GM19023 (cell line): ENCODE results near the gene FASTK.

ENCODE experiments used
- ATAC-seq: cut with Tn5 transposase; IDR thresholded peaks from one replicate; pipeline ENCODE4 v1.9.1; 2021; ENCODE audit warnings: mild to moderate bottlenecking, moderate library complexity; ENCODE audit not compliant: unreplicated experiment

Gene FASTK

DNA sequence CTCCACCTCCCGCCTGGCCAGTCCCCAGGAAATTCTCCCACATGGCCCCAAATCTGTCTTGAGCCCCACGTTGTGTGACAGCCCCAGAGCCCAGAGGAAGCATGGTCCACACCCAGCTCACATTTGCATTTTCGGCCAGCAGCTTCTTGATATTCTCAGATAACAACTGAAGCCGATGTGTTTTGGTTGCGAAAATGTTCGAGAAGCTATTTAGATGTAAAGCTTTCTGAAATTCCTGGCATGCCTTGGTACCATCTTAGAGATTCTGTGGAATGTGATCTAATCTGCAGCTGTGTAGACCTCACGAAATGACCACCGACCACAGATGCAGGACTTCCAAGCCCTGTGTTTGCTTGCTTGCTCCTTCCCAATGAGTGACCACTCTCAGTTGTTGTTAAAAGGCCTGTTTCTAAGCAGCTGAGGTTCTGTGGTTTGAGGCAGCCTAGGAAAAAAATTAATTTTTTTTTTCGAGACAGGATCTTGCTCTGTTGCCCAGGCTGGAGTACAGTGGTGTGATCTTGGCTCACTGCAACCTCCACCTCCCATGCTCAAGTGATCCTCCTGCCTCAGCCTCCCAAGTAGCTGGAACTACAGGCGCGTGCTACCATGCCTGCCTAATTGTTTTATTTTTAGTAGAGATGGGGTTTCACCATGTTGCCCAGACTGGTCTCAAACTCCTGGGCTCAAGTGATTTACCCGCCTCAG, 12.4 kb downstream of the FASTK start:
- no peak for ATAC-seq

DNA sequence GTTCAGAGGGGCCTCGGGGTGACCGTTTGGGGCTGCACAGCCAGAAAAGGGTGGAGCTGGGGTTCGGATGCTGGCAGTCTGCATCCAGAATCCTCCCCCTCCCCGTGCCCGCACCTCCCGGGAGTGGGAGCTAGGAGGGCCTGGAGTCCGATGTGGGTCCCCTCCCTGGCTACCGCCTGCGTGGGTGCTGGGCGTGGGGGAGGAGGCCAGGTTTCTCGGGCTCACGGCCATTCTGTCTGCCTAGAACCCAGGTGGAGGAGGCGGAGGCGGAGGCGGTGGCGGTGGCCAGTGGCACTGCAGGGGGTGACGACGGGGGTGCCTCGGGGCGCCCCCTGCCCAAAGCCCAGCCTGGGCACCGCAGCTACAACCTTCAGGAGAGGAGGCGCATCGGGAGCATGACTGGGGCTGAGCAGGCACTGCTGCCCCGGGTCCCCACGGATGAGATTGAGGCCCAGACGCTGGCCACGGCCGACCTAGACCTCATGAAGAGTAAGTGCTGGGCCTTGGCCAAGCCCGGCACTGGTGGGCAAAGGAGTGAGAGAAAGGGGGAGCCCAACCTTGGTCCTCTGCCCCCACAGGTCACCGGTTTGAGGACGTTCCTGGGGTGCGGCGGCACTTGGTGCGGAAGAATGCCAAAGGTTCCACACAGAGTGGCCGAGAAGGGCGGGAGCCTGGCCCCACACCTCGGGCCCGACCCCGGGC, 14.2 kb downstream of the FASTK start:
- no peak for ATAC-seq

DNA sequence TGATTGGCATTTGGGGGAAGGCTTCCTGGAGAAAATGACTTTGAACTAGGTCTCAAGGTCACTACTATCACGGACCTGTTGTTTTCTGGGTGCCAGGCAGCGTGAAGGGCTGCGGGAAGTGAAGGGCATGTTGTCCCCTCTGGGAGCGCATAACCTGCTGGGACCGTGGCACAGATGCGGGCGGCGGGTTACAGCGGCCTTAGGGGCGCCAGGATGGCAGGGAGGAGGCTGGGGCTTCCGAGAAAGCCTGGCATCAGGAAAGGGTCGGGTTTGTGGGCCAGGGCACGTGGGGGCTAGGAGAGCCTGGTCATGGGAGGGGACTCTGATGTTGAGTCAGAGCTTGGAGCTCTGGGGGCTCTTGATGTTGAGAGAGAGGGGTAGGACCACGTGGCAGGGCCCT, 15.1 kb downstream of the FASTK start:
- ATAC-seq, result no peak

DNA sequence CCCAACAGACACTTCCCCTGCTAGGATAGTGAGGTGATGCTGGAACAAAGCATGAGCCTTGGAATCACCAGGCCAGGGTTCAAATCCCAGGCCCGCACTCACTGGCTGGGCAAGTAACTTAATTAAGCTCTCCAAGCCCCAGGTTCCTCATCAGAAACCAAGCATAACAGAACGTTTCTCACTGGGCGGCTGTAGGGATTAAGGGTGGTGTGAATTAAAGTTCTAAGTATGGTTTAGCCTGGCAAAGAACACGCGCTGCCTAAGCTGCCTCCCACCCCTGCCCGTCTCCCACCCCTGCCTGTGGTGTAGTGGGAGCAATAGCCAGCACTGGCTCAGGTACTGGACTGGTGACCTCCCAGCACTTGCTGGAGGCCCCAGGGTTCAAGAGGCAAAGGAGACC, 15.6 kb downstream of the FASTK start:
- no peak for ATAC-seq

DNA sequence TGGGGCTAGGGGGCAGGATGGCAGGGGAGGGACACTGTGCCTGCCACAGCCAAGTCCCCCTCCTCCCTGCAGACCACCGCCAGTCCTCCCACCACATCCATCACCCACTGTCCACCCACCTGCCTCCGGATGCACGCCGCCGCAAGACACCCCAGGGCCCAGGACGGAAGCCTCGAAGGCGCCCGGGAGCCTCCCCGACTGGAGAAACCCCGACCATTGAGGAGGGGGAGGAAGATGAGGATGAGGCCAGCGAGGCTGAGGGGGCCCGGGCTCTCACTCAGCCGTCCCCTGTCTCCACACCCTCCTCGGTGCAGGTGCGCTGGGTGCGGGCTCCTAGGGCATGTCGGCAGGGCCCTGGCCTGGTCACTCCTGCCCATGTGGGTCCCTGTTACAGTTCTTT, 16.2 kb downstream of the FASTK start:
- no peak for ATAC-seq

DNA sequence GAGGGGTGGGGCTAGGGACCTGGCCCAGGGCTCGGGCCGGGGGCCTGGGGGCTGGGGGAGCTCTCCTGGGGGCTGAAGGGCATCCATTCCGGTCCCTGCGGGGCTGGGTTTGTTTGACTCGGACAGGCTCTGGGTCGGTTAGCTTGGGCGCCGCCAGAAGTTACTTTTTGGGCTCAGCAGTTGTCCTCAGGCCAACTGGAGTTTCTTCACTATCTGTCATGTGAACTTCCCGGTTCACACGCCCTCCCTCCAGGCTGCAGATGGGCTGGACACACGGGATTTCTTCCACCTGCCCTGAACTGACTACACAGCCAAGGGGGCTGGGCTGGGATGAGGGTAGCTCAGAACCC, 17.4 kb downstream of the FASTK start:
- no peak for ATAC-seq

DNA sequence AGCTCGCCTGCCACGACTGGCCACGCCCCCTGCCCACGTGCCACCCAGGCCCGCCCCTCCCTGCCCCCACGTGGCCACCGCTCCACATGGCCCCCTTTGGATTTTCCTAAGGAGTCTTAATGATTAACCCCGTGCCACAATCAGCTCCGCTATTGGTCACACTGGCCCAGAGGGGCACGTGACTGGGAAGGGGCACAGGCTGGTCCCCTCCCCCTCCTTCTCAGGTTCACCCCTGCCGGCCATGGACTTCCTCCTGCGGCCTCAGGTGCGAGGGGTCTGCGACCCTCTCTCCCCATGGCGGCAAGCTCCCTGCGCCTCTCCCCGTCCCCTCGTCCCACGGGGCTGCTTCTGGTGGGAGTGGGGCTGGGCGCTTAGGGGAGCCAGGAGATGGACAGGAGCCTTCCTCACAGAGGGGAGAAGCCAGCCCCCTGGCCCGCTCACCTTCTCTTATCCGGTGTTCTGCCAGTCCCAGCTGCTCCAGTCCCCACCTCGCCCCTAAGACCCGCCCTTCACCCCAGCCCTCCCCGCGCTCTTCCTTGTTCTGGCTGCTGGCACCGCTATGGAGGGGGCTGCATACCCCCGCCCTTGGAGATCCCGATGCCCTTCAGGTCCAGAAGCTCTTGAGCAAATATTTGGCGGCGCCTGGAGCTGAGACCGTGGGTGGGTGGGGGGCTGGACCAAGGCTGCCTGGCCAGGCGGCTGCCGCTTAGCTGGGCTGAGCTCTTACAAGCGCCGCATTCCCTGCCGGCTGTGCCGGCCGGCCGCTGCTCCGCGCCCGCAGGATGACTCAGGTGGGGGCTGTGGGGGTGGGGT, 18.0 kb downstream of the FASTK start:
- ATAC-seq, result no peak

DNA sequence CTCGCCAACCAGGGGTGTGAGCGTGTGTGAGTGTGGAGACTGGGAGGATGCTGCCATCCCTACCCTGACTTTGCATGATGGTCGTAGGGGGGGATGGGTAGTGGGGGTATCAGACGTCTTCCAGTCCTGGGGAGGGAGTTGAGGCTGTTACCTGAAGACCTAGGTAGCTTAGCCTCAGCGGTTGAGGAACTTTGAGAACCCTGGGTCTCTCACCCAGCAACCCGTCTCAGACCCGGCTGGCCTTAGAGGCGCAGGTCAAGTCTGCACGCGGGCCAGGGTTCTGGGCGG, 18.6 kb downstream of the FASTK start:
- ATAC-seq, result no peak

DNA sequence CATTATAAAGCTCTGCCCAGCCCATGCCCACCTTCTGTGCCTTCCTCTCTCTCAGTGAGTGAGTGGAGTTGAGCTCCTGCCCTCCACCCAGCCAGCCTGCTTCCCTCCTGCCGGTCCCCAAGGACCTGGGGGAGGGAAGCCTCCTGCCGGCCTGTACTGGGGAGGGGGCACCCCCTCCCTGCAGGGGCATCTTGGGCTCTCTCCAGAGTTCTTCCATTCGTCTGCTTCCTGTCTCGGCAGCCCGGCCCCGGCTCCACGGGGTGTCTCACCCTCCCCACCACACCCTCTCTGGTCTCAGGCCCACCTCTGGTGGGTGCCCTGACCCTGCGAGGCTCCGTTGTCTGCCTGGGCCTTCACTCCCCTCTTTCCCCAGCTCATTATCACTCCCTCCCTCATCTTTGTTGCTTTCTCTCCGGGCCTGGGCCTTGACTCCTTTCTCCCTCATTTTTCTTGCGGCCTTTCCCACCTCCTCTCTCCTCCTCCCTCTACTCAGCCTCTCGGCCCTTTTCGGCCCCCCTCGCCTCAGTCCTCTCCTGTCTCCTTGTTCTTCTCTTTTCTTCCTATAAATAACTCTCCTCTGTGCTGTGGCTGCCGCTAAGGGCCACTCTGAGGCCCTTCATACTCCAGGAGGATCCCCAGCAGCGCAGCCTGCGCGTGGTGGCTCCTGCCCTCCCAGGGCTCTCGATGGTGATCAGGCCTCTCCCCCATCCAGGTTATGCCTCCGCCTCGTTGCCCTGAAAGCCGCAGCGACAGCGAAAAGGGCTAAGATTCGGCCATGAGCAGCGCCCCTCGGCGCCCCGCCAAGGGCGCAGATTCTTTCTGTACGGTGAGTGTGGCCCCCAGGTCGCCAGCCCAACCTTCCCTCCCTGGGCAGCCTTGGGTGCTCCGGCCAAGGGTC, 19.1 kb downstream of the FASTK start:
- ATAC-seq, result no peak

DNA sequence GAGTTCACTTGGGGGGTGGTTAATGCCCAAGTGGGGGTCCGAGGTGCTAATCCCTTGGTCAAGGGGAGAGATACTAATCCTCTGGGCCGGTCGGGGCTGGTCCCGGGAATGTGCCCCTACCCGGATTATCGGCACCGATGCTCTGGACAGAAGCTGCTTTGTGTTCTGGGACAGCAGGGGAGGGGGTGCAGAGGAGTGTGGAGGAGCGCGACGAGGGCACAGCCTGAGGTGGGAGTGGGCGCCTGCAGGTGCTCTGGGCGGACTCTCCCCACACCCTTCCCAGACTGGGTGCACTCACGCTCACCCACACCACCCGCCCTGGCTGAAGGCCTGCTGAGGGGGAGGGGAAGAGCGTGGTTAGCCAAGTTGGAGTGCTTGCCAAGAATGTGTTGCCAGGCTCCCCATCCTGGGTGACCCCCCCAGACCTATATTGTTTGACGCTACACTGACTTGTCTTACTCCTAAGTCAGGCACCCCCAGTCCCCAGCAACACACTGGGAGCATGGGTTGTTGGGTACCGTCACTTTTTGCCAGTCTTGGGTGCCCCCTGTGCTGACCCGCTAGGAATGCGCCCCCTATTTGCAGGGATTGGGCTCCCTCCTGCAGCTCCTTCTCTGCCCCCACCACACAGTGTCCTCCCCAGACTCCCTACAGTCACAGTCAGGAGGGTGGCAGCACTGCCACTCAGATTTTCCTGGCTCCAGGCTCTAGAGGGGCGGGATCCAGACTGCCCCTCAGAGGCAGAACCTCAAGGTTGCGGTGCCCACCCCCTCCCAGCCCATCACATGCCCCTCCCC, 20.0 kb downstream of the FASTK start:
- no peak for ATAC-seq

DNA sequence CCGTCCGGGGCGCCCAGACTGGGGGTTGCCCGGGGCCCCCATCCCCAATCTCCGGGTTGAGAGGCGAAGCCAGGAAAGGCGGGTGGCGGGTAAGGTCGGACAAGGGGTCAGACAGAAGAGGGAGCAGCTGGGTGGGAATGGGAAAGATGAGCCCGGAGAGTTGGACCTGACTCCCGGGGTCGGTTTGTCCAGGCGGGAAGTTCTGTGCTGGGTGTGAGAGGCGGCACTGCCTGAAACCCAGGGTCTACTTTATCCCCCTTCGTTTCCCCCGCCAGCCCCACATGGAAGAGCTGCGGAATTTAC, 20.5 kb downstream of the FASTK start:
- ATAC-seq, result no peak

DNA sequence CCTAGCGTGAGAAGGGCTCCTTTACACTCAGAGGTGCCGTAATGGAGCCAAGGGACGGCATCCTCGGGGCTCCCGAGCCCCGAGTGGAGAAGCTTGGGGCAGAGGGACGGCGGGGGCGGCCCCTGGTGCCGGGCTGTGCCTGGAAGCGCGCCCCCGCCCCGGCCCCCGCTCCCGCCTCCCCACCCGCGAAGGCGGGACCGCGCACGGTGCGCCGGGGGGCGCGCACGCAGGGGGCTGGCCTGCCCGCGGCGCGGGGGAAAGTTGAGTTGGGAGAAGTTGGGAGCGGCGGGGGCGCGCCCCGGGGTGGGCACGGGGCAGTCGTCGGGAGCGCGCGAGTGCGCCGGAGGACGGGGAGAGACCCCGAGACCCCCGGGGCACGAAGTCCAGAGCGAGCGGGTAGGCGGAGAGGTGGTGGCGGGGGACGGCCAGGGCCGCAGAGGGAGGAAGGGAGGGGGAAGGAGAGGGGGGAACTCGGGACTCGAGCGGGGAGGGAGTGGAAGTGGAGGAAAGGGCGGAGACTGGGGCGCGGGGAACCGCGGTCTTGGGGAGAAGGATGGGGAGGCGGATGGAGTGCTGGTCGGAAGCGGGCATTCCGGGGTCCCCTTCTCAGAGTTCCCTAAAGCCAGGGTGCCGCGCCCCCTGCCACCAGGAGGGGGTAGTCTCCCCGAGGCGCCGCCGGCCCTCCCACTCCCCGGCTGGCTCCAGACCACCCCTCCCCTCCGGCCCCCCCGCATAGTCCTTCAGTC, 21.1 kb downstream of the FASTK start, which contains the start of gene SLC4A2:
Gene SLC4A2 (plus strand): TSS at position 223 of the 746 bp plus-strand sequence. CDS start 2,399 bp downstream, outside the sequence.
- ATAC-seq, result peak; percentile 36

DNA sequence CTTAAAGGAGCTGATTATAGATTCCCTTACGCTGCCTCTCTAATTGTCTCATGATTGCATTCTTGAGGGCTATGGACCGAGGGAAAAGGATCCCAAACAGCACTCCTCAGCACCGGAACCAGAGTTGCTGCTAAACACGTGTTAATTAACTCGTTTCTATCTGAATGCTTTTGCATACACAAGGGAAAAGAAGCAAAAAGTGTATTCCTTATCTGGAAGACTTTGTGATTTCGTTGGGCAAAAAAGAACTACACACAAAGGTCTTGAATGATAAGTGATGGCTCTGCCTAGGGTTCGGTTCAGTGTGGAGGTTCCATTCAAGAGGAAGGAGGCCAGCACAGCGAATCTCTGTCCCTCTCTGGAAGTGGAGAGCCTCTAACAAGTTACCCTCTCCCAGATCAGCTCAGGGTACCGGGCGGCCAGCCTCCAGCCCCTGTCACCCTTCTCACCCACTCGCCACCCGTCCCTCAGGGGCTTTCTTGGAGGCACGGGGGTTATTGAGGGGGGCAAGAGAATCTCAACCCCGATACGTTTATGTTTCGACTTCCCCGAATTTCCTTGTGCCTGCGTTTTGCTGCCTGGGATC, 21.7 kb downstream of the FASTK start:
- ATAC-seq, result no peak

DNA sequence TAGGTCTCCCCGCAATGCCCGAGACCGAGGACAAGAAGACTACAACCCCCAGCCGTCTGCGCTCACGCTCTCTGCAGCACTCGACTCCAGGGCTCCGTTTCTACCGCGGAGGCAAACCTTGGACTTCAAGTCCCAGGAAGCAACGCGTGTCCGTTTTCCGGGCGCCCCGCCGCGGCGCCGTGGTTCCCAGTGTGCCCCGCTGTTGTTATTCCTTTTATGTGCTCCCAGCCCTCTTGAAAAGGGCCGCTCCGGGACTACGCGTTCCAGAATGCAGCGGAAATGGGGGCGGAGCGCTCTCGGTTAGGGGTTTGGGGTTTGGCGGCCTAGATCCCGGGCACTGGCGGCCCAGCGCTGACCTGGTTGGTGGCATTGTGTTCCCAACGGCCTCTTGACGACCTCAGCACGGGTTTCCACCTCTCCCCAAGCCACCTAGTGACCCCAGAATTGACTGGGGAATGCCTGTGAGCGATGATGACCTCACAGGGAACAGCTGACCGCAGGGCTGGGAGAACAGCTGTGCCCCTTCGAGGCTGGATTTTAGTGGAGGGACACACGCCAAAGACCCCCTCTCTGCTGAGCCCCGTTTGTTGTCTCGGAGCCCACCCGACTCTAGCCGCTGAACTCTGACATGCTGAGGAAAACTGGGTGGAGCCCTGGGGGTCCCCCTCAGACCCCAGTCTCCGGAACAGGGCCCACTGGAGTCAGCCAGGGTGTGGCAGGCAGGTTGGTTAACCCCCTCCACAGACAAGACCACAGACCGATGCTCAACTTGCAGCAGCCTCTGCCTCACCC, 22.4 kb downstream of the FASTK start:
- ATAC-seq, result peak; percentile 87

DNA sequence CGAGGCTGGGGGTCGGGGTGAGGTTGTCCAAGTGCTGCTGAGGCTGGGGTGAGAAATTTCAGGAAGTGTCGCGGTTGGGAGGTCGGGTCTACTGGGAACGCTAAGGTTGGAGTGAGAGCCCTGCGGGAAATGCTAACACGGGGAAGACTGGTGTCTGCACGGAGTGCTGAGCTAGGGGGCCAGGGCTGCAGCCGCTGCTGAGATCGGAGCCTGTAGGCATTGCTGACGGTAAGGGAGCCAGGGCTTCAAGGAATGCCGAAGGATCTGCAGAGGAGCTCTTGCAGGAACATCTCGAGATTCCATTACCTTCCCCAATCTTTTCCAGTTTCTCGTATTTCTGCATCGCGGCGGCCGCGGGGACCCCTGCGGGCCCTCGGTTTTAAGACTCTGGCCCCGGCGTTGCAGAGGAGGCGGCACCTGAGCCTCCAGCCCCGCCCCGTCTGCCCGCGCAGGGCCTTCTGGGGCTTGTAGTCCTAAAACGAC, 23.1 kb downstream of the FASTK start, which contains the start of gene CDK5:
Gene CDK5 (minus strand): TSS at position 392 of the 483 bp plus-strand sequence. CDS start 49 bp downstream, at position 343.
- peak; percentile 16 for ATAC-seq

DNA sequence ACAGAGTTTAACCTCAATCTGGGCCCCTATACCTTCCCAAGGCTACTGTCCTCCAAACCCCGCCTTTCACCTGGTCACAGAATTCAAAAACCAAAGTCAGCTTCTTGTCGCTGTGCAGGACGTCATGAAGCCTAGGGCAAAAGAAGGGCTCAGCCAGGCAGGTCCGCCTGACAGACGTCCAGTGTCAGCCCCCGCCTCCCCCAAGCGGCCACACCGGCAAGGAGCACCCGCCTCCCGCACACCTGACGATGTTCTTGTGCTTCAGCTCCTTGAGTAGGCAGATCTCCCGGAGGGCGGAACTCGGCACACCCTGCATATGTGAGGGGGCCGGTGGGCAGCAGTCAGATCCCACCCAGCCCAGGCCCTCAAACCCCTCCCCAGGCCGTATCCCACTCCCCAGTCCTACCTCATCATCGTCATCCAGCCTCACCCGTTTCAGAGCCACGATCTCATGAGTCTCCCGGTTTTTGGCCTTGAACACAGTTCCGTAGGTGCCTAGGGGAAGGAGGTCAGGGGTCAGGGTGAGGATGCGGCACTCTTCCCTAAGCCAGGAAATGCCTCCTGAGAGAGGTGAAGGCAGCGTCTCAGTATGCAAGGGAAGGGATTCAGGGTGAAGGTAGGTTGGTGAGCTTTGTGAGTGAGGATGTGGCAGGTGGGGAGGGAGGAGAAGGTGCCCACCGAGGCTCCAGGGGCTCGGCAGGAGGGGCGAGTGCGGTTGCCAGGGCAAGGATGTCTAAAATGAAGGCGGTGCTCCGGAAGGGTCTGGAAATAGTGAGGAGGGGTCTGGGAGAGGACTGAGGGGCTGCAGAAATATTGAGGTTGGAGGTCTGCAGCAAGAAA, 23.7 kb downstream of the FASTK start:
- no peak for ATAC-seq

DNA sequence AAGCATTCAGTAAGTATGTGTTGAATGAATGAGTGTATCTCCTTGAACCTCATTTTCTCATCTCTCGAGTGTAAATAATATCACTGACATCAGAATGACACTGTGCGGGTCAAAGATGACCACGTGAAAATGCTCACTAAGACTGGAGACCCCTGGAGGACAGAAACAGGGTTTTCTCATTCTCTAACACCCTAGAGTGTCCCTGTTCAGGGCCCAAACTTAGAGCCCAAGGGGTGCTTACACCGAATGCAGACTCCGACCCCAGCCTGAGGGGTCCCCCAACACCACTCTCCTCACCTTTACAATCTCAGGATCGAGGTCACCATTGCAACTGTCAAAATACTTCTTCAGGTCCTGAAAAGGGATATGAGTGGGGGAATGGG, 24.3 kb downstream of the FASTK start:
- no peak for ATAC-seq
